ENCODE data around the gene ANTXR2. TPM values are rescaled to one million over a fixed set of nuclear protein-coding genes. Genes with fewer than 3 reads are reported as not detected.

ANTXR2 gene
- total and polyA plus RNA-seq, 2 donors (not counting 3 experiments of a cell fraction or from before 2014, with no cell fraction given) = 6.6 to 64.6 TPM

GRCh38 chr4:79987401-79987800, 85.6 kb downstream of the ANTXR2 start:
- CTCF ChIA-PET = interaction anchor here (1.0 kb wide), 1 partner anchor 9 kb away, joined by 3 read pairs; no protein-coding TSS in a partner anchor
- H3K9ac ChIP-seq (replicated peaks; ENCODE audit: extremely low read depth, insufficient read depth, low read length) = no peak overlapping the region
- dilution Hi-C loops (cut with MboI; ENCODE audit: extremely low pct_ligation_motif_present, low sequenced_read_pairs) (no loop called here), intact Hi-C loops (cut with micrococcal nuclease) (no loop called here)
- H2AFZ ChIP-seq (ENCODE audit: low read depth, low read length) = no peak overlapping the region
- peak; percentile 4 for DNase-seq (ENCODE audit: low read depth, low spot score)
- H3K9me1 ChIP-seq (replicated peaks; ENCODE audit: control insufficient read depth, extremely low read depth, insufficient read depth, low read length) = no peaks in the 10 kb centered on the region
- H3K4me3 ChIP-seq (replicated peaks in 1 of 3; ENCODE audit: insufficient read depth in 1 of 3, low read depth in 1 of 3, low read length in 3 of 3) = no peak overlapping the region
- H3K4me2 ChIP-seq (ENCODE audit: insufficient read depth, low read length) = no peak overlapping the region
- FAIRE-seq = no peak
- H4K20me1 ChIP-seq (replicated peaks; ENCODE audit: control insufficient read depth, extremely low read depth, insufficient read depth, low read length) = peaks cover 2% of the 10 kb centered on the region
- peaks cover 0 to 4% of the 10 kb centered on the region in 2 experiments for H3K36me3 ChIP-seq (ENCODE audit: control insufficient read depth in 2 of 2, extremely low read depth in 1 of 2, insufficient read depth in 2 of 2, low read length in 2 of 2)
- H3K4me1 ChIP-seq (ENCODE audit: control insufficient read depth, extremely low read depth, insufficient read depth, low read length) = peaks cover 20% of the 10 kb centered on the region
- H3K9me3 ChIP-seq (replicated peaks; ENCODE audit: control insufficient read depth, insufficient read depth, low read length) = no peaks in the 10 kb centered on the region
- TF ChIP-seq MAX (IDR thresholded peaks at IDR 0.05; ENCODE audit: insufficient read depth, insufficient read length) (no peak), JUN (IDR thresholded peaks at IDR 0.05; ENCODE audit: borderline replicate concordance, insufficient read depth, insufficient read length, low read depth) (no peak), MYC (IDR thresholded peaks at IDR 0.05; ENCODE audit: low read depth, low read length) (no peak), FOS (IDR thresholded peaks at IDR 0.05; ENCODE audit: borderline replicate concordance, insufficient read depth, low read length) (peak; percentile 24), POLR2A (IDR thresholded peaks at IDR 0.05; ENCODE audit: low read depth, low read length) (no peak), POLR2AphosphoS5 (IDR thresholded peaks at IDR 0.05; ENCODE audit: insufficient read depth, low read depth, low read length) (no peak), EZH2 (IDR thresholded peaks at IDR 0.05; ENCODE audit: borderline replicate concordance, low read depth, low read length, severe bottlenecking) (no peak), CTCF (IDR thresholded peaks at IDR 0.05; ENCODE audit: extremely low read depth in 1 of 2, insufficient read depth in 1 of 2, low read depth in 1 of 2, low read length in 2 of 2) (no peak), GATA2 (IDR thresholded peaks at IDR 0.05; ENCODE audit: insufficient read depth, insufficient read length, low read depth, low read length) (no peak)
- H3K27ac ChIP-seq (ENCODE audit: insufficient read depth, low read depth, low read length) = no peak overlapping the region
- H3K79me2 ChIP-seq (ENCODE audit: control insufficient read depth, insufficient read depth, low read length) = peaks cover 43% of the 10 kb centered on the region
- POLR2A ChIA-PET = no interaction called here
- no peaks in the 10 kb centered on the region for H3K27me3 ChIP-seq (ENCODE audit: control insufficient read depth in 2 of 2, insufficient read depth in 2 of 2, low read length in 2 of 2)
- no TSS peak for BruUV-seq (replicated peaks)

Data from endothelial cell of umbilical vein (primary cell).